Kasumi-1 (cell line): Measurements from ENCODE around the gene GNAL.

Source experiments
- DNase-seq, 2 experiments: peaks; one replicate each; lab custom pipeline; 2025; lab: John Stamatoyannopoulos, UW

The GNAL gene

GRCh38 chr18:11808001-11808855 is 119.2 kb downstream of the GNAL start:
- no peak for DNase-seq

GRCh38 chr18:11809895-11810294 is 120.8 kb downstream of the GNAL start:
- no peak for DNase-seq

GRCh38 chr18:11810379-11810778 is 121.3 kb downstream of the GNAL start:
- no peak for DNase-seq

GRCh38 chr18:11811009-11811408 is 121.9 kb downstream of the GNAL start:
- DNase-seq = no peak

GRCh38 chr18:11817229-11817628 is 128.2 kb downstream of the GNAL start:
- DNase-seq = no peak

DNA sequence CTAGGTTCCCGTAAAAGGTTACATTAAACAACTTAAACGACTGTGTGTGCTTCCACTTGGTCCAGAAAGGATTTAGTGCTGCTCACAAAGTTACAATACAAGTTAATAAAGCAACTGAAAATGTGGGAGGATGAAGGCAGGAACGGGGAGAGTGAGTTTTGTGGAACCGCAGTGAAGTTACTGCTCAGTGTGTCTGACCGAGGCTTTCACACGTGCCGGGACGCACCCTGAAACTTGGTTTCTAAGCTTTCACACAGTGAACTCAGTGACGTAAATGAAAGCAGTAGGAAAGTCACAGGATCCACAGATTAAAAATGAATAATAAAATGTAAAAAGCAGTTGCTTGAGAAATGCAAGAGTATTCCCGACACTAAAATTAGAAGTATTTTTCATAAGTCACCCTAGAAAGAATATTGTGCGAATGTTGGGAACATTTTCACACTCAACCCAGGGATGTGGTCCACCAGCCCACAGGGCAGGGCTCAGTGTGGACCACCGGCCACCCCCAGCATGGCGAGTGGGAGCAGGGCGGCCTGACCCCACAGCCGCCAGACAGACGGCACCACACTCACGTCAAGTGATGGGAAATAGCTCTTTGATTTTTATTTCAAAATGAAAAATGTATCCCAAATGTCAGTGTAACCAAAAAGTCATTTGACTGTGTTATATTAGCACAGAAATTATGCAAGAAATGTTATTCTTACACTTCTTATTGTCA is 129.6 kb downstream of the GNAL start:
- no peak for DNase-seq

DNA sequence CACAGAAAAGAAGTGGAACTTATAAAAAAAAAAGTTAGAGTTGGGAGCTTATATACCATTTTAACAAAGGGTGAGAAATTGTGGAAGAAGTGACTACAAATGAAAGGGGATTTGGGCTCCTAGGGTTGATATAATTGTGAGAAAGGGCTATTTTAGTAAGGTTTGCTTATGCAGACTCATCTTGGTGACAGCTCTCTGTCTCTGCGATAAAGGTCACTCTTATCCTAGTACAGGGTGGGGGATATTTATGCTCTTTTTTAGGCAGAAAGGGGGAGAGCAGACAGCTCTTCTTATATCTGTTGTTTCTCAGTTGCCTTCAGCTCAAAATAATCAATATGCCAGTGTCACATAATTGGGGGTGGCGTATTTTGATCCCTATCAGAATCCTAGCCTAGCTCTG is 130.9 kb downstream of the GNAL start:
- no peak for DNase-seq

- no peak for DNase-seq
Observed at GRCh38 chr18:11820697-11821096, 131.6 kb downstream of the GNAL start.

DNA sequence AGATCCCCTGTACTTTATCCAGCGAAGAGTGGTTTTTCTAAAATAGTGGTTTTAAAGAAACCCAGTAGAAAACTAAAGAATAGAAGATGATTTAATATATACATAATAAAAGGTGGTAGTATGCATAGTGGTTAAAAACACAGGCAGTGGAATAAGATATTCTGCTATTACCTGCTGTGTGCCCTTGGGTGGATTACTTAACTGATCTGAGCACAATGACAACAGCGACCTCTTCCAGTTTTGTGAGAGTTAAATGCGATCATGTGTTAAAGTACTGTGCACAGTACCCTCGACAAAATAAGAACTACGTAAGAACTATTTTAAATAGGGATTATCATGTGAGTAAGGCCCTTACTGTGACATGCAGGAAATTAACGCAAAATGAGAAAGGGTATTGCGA is 132.1 kb downstream of the GNAL start:
- no peak for DNase-seq

DNA sequence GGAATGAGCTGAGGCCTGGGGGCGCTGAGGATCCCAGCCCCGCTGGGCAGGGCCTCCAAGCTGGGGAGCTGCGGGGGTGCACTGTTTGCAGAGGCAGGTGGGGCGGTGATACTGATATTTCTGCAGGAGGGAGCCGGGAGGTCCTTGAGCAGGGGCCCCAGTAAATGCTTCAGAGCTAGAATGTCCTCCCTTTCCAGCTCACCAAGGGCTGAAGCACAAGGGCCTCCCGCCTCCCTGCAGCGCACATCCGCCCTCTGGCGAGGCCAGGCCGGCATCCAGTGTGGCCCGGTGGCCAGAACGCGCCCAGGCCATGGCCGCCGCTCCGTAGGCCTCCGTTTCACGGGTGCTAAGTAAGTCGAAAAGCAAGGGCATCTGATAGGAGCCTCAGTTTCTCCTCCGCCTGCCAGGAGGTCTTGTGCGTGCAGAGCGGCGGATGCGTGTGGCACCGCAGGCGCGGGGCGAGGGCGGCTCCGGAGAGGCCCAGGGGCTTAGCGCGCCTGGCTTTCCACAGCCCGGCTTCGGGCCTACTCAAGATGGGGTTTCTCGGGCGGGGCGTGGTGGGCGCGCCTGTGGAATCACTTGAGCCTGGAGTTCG is 132.7 kb downstream of the GNAL start:
- no peak for DNase-seq

DNA sequence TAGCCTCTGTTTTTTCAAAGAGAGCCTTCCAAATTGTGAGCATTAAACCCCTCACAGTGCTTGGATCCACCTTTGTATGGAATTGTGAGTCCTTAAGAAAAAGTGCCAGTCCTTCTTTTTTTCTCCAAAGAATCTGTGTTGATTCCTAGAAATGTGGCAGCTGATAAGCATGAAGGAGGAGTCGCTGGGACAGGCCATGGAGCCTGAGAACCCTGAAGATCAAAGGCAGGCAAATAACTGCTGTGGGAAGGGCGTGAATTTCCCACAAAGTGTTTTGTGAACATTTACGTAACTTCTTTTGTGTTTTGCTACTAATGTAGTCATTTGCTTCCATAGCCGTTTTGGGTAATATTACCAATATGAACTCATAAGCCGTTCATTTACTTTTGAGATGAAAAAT is 134.5 kb downstream of the GNAL start:
- no peak for DNase-seq

DNA sequence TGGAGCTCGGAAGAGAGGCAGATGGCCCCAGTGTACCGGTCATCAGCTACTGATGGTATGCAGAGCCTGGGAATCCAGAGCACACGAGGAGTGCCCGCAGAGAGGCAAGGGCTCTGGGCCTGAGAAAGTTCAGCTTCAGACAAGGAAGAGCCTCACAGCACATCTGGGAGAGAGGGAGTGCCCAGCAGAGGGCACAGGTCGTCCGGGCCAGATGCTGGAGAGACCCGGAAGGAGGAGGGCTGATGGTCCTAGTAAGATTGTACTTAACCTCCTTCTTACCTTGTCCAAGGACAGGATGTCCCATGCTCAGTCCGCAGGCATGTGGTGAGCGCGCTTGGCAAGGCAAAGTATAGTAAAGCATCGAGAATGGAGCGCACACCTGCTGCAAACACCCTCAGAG is 137.8 kb downstream of the GNAL start:
- no peak for DNase-seq

DNA sequence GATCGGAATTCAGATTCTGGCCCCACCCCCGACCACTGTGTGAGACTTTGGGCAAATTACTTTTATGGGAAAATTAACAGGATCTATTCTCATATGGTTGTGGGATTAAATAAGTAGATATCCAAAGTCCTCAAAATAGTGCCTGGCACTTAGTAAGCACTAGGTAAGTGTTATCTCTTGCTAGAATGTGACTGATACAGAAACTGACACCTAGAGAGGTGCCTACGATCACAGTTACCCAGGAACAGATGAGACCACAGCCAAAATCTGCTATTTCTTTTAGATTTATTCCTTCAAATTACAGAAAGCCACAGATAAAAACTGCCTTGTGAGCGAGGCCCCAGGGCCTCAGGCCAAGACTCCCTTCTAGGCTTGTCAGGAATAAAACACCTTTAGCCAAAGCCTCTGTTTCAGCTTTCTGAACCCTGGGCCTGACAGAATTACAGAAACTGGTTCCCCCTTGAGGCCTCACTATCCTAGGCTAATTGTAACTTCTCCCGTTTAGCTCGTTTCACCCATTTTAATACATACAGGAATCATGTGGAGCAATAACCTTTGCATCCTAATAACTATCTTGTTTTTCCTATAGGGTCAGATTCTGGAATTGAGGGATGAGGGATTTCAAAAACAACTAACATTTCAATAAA is 139.8 kb downstream of the GNAL start:
- no peak for DNase-seq

DNA sequence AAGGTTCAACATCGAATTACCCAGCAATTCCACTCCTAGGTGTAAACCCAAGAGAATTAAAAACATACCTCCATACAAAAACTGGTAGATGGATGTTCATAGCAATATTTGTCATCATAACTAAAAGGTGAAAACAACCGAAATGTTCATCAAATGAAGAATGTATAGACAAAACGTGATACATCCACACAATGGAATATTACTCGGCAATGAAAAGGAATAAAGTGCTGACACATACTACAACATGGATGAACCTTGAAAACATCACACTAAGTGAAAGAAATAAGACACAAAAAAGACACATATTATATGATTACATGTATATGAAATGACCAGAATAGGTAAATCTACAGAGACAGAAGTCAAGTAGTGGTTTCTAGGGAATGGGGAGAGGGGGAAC is 141.5 kb downstream of the GNAL start:
- DNase-seq = no peak

DNA sequence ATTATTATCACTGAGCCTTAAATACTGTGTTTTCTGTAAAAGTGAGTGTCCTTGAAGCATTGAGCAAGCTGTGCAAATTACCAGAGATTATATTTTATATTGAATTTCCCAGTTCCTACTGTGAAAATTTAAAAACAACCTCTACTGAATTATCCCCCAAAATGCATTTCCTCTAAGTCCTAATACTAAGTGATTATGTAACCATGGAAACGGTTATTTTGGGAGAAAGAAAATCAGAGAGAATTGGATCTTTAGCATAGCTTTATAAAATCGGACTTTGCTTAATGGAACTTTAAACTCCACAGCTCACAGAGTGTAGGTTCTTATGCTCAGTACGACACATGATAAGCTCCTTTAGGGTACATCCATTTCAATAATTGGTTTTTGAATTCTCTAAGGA is 142.9 kb downstream of the GNAL start:
- no peak for DNase-seq

DNA sequence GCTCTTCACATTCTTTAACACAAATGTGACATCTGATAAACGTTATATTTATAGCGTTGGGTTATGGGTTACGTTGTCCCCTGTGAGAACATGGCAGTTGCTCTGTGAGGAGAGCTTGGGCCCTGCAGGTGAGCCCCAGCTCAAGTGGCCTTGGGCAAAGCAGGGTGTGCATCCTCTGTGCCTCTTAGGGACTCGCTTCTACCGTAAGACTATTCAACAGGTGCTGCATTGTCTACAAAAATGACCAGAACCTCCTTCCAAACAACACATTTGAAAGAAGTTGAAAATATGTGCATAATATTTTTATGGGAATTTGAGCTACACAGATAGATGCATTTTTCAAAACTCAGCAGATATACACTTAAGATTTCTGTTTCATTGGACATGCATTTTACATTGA is 145.7 kb downstream of the GNAL start:
- DNase-seq = no peak

DNA sequence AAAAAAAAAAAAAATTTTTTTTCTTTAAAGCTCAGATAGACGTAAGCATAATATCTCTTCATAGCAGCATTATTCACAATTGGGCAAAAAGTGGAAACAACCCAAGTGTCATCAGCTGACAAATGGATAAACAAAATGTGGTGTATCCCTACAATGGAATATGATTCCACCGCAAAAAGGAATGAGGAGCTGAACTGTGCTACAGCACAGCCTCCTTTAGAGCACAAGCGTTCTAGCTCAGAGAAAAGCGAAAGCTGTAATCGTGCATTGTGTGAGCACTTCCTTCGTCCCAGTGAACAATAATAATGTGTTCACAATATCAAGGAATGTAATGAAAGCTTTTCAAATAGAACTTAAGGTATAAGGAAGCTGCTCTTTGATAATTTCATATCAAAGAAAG is 150.5 kb downstream of the GNAL start:
- no peak for DNase-seq

- no peak for DNase-seq
Observed at GRCh38 chr18:11840493-11840892, 151.4 kb downstream of the GNAL start.

- no peak for DNase-seq
Observed at GRCh38 chr18:11842562-11842961, 153.5 kb downstream of the GNAL start.

DNA sequence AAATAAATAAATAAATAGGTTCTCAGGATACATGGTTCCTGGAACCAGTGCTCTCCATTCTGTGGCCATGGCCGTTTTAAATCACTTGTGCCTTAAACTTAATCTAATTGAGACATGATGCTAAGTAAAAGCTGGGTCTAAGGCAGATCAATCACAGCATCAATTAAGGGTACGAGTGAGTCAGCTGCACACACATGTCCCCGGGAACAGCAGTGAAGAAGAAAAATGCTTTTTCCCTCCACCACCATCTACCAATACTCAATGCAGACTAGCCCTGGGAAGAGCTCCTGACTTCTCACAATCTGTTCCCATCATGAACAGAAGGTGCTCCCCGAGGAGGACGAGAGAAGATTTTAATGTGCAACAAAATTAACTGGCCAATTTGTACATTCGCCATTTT is 155.4 kb downstream of the GNAL start:
- no peak for DNase-seq

DNA sequence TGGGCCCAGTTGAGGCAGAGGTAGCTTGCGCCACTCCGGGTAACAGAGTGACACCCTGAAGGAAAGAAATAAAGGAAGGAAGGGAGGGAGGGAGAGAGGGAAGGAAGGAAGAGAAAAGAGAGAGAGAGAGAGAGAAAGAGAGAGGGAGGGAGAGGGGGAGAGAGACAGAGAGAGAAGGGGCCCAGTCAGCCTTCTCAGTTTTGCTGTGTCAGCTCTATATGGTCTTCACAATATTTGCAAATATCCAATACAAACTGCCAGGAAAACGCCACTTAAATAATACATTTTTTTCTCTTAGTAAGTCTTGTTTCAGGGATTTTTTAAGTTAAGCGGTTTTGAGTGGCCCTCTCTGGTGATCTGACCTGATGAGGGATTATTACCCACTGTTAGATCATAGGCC is 156.6 kb downstream of the GNAL start:
- DNase-seq = no peak

DNA sequence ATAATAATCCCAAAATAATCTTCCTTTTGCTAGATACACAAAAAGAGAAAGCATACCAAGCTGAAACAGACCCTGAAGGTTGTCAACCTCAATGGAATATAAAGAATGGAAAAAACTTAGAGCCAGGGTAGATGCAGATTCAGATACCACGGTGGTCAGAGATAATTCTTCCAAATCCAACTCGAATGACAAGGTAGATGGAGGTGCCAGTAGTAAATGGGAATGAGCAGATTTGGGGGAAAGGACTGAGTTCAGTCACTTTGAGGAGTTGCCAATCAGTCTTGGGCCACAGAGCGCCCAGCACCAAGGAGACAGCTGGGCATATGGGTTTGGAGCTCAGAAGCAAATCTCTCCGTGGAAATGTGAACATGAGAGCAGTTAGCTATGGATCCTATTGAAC is 158.7 kb downstream of the GNAL start:
- no peak for DNase-seq

DNA sequence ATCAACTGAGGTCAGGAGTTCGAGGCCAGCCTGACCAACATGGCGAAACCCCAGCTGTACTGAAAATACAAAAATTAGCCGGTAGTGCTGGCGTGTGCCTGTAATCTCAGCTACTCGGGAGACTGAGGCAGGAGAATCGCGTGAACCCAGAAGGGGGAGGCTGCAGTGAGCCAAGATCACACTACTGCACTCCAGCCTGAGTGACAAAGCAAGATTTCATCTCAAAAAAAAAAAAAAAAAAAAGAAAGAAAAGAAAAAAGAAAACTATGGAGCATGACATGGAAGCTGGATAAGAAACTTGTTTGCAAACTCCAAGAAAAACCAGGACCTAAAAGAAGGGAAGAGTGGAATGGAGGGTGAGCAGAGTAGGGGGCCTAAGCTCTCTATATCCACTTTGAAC is 160.2 kb downstream of the GNAL start:
- DNase-seq = no peak
